ENCODE results near the gene EPHA2. TPM values are rescaled to one million over a fixed set of nuclear protein-coding genes. Genes with fewer than 3 reads are reported as not detected.
A peak's percentile ranks its signal among the peaks of the same experiment; 100 is the strongest.

EPHA2 gene
- total RNA-seq, 1 donor: 21.0 TPM

DNA sequence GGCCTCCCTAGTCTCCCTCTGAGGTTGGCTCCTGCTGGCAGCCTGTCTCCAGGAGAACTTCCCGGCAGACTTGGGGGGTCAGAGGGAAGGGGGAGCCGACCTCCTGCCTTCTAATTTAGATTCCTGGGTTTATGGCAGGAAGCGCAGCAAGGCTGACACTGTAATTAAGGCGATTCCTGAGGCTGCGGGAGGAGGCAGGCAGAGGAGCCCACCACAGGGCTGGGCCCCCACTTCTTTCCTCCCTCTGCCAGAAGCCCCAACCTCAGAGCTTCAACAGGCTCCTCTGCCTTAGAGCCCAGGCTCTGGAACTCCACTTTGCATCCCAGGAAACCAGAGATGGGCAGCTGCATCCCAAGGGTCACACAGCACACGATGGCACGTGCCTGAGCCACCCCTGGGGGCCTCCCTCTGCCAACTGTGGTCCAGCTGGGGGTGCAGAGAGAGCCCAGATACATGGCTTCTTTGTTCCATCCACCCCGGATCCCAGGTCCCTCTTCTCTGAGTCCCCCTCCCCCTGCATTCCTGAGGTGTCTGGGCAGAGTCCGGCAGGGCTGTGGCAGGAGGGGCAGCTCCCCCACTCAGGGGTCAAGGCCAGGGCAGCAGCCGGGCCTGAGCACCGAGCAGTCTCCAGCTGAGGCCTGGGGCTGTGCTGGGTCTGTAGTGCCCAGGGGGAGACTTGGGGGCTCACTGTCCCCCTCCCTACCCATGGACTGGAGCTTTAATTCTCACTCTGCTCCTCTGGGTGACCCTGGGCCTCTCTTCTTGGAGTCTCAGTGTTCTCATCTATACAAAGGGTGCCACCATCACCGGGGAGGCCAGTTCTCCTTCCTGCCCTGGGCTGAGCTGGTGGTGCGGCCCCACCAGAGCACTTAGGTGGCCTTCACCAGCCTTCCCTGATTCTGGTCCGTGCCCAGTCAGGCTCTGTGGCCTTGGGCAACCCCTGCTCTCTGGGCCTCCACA is 43.0 kb downstream of the EPHA2 start:
- no peaks in the 10 kb centered on the region for H4K20me1 ChIP-seq (ENCODE audit: insufficient read depth, low read length)
- no peak overlapping the region for H2AFZ ChIP-seq (ENCODE audit: low read length)
- TF ChIP-seq, protein P1, sequence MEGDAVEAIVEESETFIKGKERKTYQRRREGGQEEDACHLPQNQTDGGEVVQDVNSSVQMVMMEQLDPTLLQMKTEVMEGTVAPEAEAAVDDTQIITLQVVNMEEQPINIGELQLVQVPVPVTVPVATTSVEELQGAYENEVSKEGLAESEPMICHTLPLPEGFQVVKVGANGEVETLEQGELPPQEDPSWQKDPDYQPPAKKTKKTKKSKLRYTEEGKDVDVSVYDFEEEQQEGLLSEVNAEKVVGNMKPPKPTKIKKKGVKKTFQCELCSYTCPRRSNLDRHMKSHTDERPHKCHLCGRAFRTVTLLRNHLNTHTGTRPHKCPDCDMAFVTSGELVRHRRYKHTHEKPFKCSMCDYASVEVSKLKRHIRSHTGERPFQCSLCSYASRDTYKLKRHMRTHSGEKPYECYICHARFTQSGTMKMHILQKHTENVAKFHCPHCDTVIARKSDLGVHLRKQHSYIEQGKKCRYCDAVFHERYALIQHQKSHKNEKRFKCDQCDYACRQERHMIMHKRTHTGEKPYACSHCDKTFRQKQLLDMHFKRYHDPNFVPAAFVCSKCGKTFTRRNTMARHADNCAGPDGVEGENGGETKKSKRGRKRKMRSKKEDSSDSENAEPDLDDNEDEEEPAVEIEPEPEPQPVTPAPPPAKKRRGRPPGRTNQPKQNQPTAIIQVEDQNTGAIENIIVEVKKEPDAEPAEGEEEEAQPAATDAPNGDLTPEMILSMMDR (IDR thresholded peaks at IDR 0.05; ENCODE audit: extremely low read depth, low read depth, low read length): no peak
- H3K4me1 ChIP-seq (ENCODE audit: insufficient read depth, low read length): peaks cover 39% of the 10 kb centered on the region
- peak overlapping the region; percentile 57 for H3K27ac ChIP-seq (ENCODE audit: low read depth, low read length)
- H3K36me3 ChIP-seq (ENCODE audit: insufficient read depth, low read length): no peaks in the 10 kb centered on the region
- H3K27me3 ChIP-seq (ENCODE audit: insufficient read depth, low read length): no peaks in the 10 kb centered on the region
- peak overlapping the region; percentile 37 for H3K4me2 ChIP-seq (ENCODE audit: insufficient read depth, low read length)
- H3K4me3 ChIP-seq (ENCODE audit: insufficient read depth, low read length): no peak overlapping the region
- H3K79me2 ChIP-seq (ENCODE audit: insufficient read depth, low read length): no peaks in the 10 kb centered on the region
- DNase-seq (ENCODE audit: insufficient read length, low spot score, missing footprints): peak; percentile 87
- no peaks in the 10 kb centered on the region for H3K9me3 ChIP-seq (ENCODE audit: low read depth, low read length)

GRCh38 chr1:16111771-16112595 is 43.9 kb downstream of the EPHA2 start:
- Histone ChIP-seq H2AFZ (ENCODE audit: low read length) (peak overlapping the region; percentile 16), H4K20me1 (ENCODE audit: insufficient read depth, low read length) (no peaks in the 10 kb centered on the region), H3K79me2 (ENCODE audit: insufficient read depth, low read length) (no peaks in the 10 kb centered on the region), H3K36me3 (ENCODE audit: insufficient read depth, low read length) (no peaks in the 10 kb centered on the region), H3K4me3 (ENCODE audit: insufficient read depth, low read length) (no peak overlapping the region), H3K9me3 (ENCODE audit: low read depth, low read length) (no peaks in the 10 kb centered on the region), H3K4me2 (ENCODE audit: insufficient read depth, low read length) (peak overlapping the region; percentile 37), H3K27ac (ENCODE audit: low read depth, low read length) (peak overlapping the region; percentile 57), H3K4me1 (ENCODE audit: insufficient read depth, low read length) (peaks cover 30% of the 10 kb centered on the region), H3K27me3 (ENCODE audit: insufficient read depth, low read length) (no peaks in the 10 kb centered on the region)
- TF ChIP-seq, protein P1 (IDR thresholded peaks at IDR 0.05; ENCODE audit: extremely low read depth, low read depth, low read length): no peak
- DNase-seq (ENCODE audit: insufficient read length, low spot score, missing footprints): peak; percentile 95

GRCh38 chr1:16110884-16111283 is 45.0 kb downstream of the EPHA2 start:
- Histone ChIP-seq H3K9me3 (ENCODE audit: low read depth, low read length) (no peaks in the 10 kb centered on the region), H4K20me1 (ENCODE audit: insufficient read depth, low read length) (no peaks in the 10 kb centered on the region), H3K27me3 (ENCODE audit: insufficient read depth, low read length) (no peaks in the 10 kb centered on the region), H3K79me2 (ENCODE audit: insufficient read depth, low read length) (no peaks in the 10 kb centered on the region), H2AFZ (ENCODE audit: low read length) (no peak overlapping the region), H3K4me2 (ENCODE audit: insufficient read depth, low read length) (no peak overlapping the region), H3K4me1 (ENCODE audit: insufficient read depth, low read length) (peaks cover 25% of the 10 kb centered on the region), H3K36me3 (ENCODE audit: insufficient read depth, low read length) (no peaks in the 10 kb centered on the region), H3K4me3 (ENCODE audit: insufficient read depth, low read length) (no peak overlapping the region), H3K27ac (ENCODE audit: low read depth, low read length) (peak overlapping the region; percentile 57)
- TF ChIP-seq, protein P1 (IDR thresholded peaks at IDR 0.05; ENCODE audit: extremely low read depth, low read depth, low read length): no peak
- DNase-seq (ENCODE audit: insufficient read length, low spot score, missing footprints): peak; percentile 11

Measured in osteoblast (primary cell).